Neuron (in vitro differentiated cells): ENCODE results near the gene GPBP1L1.

Source experiments
- H2AFZ ChIP-seq: one replicate; pipeline ENCODE4 v1.6.1; 2013; ENCODE audit warnings: low read depth, mild to moderate bottlenecking, inconsistent platforms, low read length, moderate library complexity
- H3K27me3 ChIP-seq: one replicate; pipeline ENCODE4 v1.6.1; 2013; ENCODE audit warnings: low read length; ENCODE audit not compliant: insufficient read depth
- H3K36me3 ChIP-seq: one replicate; pipeline ENCODE4 v1.6.1; 2013; ENCODE audit warnings: low read length; ENCODE audit not compliant: insufficient read depth
- H3K4me1 ChIP-seq: one replicate; pipeline ENCODE4 v1.6.1; 2013; ENCODE audit warnings: low read length; ENCODE audit not compliant: insufficient read depth
- H3K4me3 ChIP-seq: 2 replicates; pipeline ENCODE4 v1.5.1; 2013; ENCODE audit warnings: mild to moderate bottlenecking, low read length, moderate library complexity
- H3K9me3 ChIP-seq: one replicate; pipeline ENCODE4 v1.6.1; 2013; ENCODE audit warnings: low read length

Gene GPBP1L1

DNA sequence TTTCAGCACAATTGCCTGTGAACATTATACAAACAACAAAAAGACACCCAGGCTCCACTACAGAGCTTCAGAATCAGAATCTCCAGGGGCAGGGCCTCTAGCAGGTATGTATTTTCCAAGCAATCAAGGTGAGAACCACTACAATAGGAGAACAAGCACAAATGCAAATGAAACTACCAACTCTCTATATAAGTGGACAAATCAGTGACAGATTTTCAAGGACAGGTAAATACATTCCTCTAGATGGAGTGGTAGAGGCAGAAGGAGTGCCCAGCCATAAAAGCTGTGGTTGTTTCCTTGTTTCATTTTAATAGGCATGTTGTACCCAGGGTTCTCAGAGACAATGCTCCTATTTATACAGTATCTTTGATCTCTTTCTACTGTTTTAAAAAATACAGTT lies 42.4 kb downstream of the GPBP1L1 start:
- H3K36me3 ChIP-seq, result peaks cover 71% of the 10 kb centered on the region
- H3K4me1 ChIP-seq, result no peaks in the 10 kb centered on the region

DNA sequence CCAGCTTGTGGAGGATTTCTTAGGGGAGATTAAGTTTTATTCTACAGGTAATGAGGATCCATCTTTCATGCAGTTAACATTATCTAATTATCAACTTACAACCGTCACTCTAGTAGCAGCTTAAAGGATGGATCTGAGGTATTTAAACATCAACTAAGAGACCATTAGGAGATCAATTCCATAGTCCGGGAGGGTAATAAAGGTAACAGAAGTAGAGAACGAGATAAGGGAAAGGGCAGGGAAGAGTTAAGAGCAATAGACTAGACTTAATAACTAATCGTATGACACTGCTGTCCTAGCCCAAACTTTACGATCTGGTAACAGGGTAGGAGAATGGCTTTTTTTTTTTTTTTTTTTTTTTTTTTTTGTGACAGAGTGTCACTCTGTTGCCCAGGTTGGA lies 43.0 kb downstream of the GPBP1L1 start:
- Histone ChIP-seq H3K4me3 (no peak overlapping the region), H3K9me3 (no peaks in the 10 kb centered on the region), H3K27me3 (no peaks in the 10 kb centered on the region), H3K36me3 (peaks cover 73% of the 10 kb centered on the region), H2AFZ (no peak overlapping the region), H3K4me1 (no peaks in the 10 kb centered on the region)

More for the DNA sequence above, 42.4 kb downstream of the GPBP1L1 start:
- no peak overlapping the region for H3K4me3 ChIP-seq
- H3K9me3 ChIP-seq, result no peaks in the 10 kb centered on the region
- H2AFZ ChIP-seq, result no peak overlapping the region
- H3K27me3 ChIP-seq, result no peaks in the 10 kb centered on the region

DNA sequence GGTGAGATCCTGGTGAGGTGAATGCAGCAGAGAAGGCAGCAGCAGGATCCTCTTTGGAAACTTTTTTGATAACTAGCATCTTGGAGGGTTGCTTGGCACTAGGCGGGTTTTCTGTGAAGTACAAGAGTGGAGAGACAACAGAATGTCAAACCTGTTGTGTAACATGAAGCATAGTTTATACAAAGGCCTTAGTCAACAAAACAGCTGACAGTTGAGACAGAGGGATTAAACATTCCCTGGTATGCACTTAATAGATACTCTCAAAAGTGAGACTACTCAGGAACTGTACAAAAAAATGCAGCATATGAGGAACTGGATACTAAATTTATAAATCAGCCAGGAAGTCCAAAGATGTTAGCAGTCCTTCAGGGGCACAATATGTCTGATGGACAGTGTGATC lies 46.0 kb downstream of the GPBP1L1 start:
- no peak overlapping the region for H3K4me3 ChIP-seq
- peaks cover 83% of the 10 kb centered on the region for H3K36me3 ChIP-seq
- no peaks in the 10 kb centered on the region for H3K4me1 ChIP-seq
- no peaks in the 10 kb centered on the region for H3K9me3 ChIP-seq
- no peaks in the 10 kb centered on the region for H3K27me3 ChIP-seq
- H2AFZ ChIP-seq, result no peak overlapping the region

DNA sequence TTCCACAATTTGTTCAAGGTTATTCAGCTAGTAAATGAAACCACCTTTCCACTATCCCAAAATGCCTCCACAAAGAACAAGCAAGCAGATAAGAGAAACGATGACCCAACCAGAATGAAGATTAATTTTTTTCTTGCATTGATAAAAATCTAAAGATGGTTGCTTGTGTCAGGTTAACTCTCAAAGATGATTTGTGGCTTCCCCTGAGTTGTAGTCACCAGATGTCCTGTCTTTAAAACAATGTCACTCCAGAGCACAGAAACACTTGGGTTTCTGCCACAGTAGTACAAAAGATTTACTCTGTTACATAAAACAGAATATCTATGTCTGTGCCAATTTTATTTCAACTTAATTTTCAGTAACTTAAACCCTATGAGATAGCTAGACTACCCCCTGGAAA lies 51.1 kb downstream of the GPBP1L1 start:
- Histone ChIP-seq H3K36me3 (peaks cover 86% of the 10 kb centered on the region), H3K4me1 (no peaks in the 10 kb centered on the region), H3K9me3 (no peaks in the 10 kb centered on the region), H3K27me3 (no peaks in the 10 kb centered on the region), H2AFZ (no peak overlapping the region), H3K4me3 (no peak overlapping the region)

DNA sequence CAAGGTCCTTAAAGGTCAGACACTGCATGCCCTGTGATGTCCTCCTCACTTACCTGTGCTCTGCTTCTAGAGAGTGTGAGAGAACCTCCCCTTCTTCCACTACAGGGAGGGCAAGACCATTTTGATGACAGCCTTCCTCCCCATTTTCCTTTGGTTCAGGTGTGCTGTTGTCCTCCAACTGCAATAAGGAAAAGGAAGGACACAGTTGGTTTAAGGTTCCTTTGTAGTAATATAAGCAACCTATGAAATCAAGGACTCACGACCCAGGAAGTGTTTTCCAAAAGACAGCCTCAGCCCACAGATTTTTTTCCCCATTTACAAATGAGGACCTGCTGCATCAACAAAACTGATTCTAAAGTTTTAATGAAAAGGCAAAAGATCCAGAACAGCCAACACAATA lies 55.9 kb downstream of the GPBP1L1 start:
- Histone ChIP-seq H3K9me3 (no peaks in the 10 kb centered on the region), H3K4me3 (no peak overlapping the region), H2AFZ (no peak overlapping the region), H3K27me3 (no peaks in the 10 kb centered on the region), H3K36me3 (peaks cover 82% of the 10 kb centered on the region), H3K4me1 (no peaks in the 10 kb centered on the region)

DNA sequence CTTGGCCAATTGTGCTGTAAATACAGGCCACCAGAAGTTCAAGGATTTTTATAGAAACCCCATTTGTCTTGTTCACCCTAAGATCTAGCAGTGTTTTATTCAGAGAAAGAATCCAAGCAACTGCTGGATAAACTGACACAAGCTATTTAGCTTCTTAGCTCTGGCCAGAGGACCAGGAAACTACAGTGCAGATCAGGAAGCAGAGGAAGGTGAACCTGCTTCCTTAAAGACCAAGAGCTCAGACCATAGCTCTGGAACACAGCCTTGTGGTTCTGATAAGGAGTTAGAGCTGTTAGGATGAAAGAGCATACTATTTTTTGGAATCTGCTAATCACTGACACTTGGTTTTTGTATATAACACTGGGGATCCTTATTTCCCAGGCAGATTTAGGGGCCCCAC lies 57.3 kb downstream of the GPBP1L1 start:
- no peak overlapping the region for H3K4me3 ChIP-seq
- H3K27me3 ChIP-seq, result no peaks in the 10 kb centered on the region
- H3K9me3 ChIP-seq, result no peaks in the 10 kb centered on the region
- H3K4me1 ChIP-seq, result no peaks in the 10 kb centered on the region
- H2AFZ ChIP-seq, result no peak overlapping the region
- peaks cover 73% of the 10 kb centered on the region for H3K36me3 ChIP-seq

DNA sequence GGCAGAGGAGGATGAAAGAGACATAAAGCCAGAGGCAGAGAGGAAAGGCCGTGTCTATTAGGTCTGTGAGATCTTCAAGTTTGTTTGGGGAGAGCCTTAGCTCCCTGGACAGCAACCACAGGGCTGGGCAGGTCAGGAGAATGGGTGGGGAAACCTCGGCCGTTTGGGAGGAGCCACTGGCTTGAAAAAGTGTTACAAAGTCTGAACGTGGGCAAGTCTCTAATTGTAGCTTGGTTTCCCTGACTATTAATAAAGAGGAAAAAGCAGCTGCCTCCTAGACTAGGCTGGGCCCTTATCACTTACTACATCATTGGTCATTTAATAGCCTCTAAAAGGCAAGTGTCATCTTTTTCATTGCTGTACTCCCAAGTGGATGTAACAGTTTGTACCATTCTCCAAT lies 62.4 kb downstream of the GPBP1L1 start, which contains the start of gene CCDC17:
Gene CCDC17, minus strand, starts transcription at position 83 of the 400 bp plus-strand sequence. CDS start 145 bp downstream, outside the sequence.
- Histone ChIP-seq H3K4me1 (no peaks in the 10 kb centered on the region), H3K36me3 (peaks cover 52% of the 10 kb centered on the region), H3K27me3 (no peaks in the 10 kb centered on the region)

DNA sequence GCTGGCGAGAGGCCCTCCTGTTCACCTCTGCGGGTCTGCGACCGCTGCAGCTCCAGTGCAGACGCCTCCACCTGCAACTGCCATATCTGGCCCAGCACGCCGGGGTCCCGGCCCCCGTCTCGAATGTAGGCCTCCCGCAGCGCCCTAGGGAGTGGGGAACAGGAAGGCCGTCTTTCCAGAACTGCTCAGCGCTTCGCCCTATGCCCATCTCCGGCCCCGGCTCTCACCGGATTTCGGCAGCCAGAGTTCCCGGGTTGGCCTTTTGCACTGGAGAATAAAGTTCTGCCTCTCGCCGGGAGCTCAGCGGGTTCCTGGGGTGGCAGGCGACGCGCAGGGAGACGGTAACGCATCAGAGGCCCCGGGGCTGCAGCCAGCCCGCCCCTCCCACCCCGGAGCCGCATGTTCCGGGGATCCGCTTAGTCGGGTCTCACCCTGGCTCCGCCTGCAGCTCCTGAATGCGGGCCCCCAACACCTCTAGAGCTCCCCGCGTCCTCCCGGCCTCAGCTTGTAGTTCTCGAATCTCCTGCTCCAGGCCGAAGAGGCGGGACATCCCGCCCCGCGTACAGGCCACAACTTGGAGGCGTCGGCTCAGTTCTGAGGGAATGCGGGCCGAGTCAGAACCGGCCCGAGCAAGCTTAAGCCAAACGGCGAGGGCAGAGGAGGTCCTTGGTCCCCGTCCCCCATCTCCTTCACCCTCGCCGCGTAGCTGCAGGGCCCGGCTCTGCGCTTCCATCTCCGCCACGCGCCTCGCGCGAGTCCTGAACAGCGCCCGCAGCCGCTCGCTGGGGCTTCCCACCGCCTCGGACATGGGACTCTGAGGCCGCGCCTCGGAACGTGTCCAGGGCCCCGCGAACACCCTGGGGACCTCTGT lies 63.6 kb downstream of the GPBP1L1 start:
- H3K4me1 ChIP-seq, result no peaks in the 10 kb centered on the region
- H2AFZ ChIP-seq, result no peak overlapping the region
- no peaks in the 10 kb centered on the region for H3K27me3 ChIP-seq
- H3K9me3 ChIP-seq, result no peaks in the 10 kb centered on the region
- H3K4me3 ChIP-seq, result no peak overlapping the region
- peaks cover 52% of the 10 kb centered on the region for H3K36me3 ChIP-seq

More for the DNA sequence above, 62.4 kb downstream of the GPBP1L1 start, which contains the start of gene CCDC17:
- no peak within 1 kb of the TSS for H3K4me3 ChIP-seq
- H2AFZ ChIP-seq, result no peak within 1 kb of the TSS
- H3K9me3 ChIP-seq, result no peaks in the 10 kb centered on the region

DNA sequence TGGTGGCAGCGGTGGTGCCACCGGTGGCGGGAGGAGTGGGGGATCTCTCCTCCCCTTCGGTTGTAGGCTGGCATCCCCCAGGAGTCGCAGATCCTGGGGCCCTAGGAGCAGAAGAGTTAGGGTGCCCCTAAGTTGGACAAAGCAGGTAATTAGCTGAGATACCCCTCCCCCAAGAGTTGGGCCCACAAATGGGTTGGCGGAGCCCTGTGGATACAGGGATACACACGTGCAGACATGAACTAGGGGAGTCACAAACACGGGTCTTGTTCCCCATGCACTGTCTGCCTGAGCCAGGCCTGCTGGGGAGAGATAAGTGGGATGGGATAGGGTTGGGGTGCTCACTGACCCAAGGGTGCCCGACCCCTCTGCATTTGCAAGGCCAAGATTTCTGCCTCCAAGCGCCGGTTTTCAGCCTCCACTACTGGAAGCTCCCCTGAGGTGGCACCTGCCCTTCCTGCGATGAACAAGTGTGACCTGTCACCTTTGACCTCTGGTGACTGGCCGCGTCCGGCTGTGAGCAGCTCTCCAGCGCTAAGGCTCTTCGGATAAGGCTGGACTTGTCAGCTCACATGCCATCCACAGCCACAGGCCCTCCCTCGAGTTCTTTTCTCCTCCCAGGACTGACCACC lies 64.3 kb downstream of the GPBP1L1 start:
- H3K27me3 ChIP-seq, result no peaks in the 10 kb centered on the region

DNA sequence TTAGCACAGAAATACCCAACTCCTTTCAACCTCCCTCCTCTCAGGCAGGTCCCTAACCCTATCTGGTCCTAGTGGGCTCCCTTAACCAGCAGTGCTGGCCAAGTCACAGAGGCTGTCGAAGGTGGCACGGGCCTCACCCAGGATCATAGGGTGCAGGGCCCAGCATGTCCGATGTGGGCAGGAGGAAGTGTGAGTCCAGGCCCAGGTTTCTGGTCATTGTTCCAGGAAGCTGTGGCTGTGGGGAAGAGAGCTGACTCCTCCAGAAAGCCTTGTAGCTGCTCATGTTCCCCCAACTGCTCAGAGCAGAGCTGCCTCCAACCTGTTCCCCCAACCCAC lies 64.9 kb downstream of the GPBP1L1 start:
- Histone ChIP-seq H3K36me3 (peaks cover 53% of the 10 kb centered on the region), H2AFZ (no peak overlapping the region), H3K27me3 (no peaks in the 10 kb centered on the region), H3K4me3 (no peak overlapping the region), H3K9me3 (no peaks in the 10 kb centered on the region), H3K4me1 (no peaks in the 10 kb centered on the region)

More for the DNA sequence above, 64.3 kb downstream of the GPBP1L1 start:
- H3K4me1 ChIP-seq, result no peaks in the 10 kb centered on the region
- H3K36me3 ChIP-seq, result peaks cover 53% of the 10 kb centered on the region
- no peaks in the 10 kb centered on the region for H3K9me3 ChIP-seq
- H2AFZ ChIP-seq, result no peak overlapping the region
- H3K4me3 ChIP-seq, result no peak overlapping the region

DNA sequence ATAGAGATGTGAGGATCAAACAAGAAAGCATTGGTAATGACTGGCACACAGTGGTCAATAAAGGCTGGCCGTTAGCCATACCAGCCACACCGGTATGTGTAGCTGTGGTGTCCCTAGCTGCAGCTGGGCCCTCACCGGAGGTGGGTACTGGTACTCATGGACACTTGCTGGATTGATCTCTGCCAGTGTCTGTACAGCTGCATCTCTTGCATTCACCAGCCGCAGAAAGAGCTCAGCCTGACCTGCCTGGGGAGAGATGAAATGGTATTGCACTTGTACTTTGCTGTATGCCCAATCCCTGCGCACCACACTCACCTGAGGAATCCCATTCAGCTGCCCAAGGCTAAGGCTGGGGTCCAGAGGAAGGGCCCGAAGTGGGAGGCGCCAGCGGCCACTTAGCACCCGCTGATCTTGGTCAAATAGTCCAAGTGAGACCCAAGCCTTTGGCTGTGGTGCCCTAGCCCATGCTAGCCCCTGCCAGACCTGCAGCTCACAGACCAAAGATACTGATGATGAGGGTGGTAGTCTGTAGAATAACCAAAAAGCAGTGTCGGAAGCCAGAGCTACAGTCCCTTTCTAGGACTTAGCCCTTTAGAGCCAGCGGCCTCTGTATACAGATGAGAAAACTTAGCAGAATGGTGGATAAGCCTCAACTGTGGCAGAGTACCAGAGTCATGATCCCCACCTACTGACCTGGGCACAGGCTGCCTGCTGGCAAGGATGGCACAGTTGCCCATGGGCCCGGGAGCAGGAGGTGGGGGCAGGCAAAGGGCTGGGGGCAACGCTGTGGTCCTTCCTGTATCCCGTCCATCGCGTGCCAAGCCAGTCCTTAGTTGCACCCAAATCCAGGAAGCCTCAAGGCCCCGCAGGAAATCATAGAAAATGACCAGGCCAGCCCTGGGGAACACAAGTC lies 65.5 kb downstream of the GPBP1L1 start:
- H3K4me3 ChIP-seq, result no peak overlapping the region
- H3K9me3 ChIP-seq, result no peaks in the 10 kb centered on the region
- H3K36me3 ChIP-seq, result peaks cover 56% of the 10 kb centered on the region
- no peaks in the 10 kb centered on the region for H3K4me1 ChIP-seq
- H3K27me3 ChIP-seq, result no peaks in the 10 kb centered on the region
- H2AFZ ChIP-seq, result no peak overlapping the region

DNA sequence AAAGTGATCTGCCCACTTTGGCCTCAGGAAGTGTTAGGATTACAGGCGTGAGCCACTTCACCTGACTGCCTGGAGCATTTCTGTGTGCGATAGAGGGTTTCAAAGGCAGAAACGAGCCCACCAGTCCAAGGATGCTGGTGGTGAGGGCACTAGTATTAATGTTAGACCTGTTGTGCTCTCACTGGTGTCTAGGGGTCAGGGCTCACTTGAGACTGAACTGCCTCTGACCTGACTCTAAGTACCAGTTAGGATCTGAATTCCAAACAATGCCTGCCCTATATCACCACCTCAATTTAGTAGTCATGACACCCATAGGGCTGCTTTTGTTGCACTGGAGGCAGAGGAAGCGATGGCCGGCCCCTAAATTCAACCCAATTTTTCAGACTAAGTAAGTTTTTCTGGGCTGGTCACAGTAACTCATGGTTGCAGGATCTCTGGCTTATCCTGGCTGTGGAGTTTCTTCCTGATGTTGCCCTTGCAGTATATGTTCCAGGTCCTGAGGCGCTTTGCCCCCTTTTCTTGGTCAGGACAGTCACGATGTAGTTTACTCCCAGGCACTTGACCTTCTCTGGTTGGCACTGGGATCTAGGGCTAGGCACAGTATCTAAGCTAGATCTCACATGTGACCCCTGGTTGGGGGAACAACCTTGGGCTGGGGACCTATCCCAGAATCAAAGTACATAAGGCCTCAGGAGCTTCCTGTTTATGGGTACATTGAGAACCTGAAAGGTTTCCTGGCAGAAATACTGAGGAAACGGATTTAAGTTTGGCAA lies 67.0 kb downstream of the GPBP1L1 start:
- Histone ChIP-seq H3K4me3 (no peak overlapping the region), H3K4me1 (no peaks in the 10 kb centered on the region), H3K36me3 (peaks cover 65% of the 10 kb centered on the region), H2AFZ (no peak overlapping the region), H3K27me3 (no peaks in the 10 kb centered on the region), H3K9me3 (no peaks in the 10 kb centered on the region)
